ENCODE measurements around the gene REM2.

GRCh38 chr14:22887260-22887989 is 4.4 kb downstream of the REM2 start:
- TF ChIP-seq MAZ (IDR thresholded peaks at IDR 0.05; ENCODE audit: borderline replicate concordance, low read depth, low read length) (no peak), SMC3 (IDR thresholded peaks at IDR 0.05; ENCODE audit: low read depth, low read length) (no peak), CTCF (conservative IDR thresholded peaks at IDR 0.05; ENCODE audit: low read depth, low read length) (no peak), CEBPB (IDR thresholded peaks at IDR 0.05; ENCODE audit: low read depth, low read length) (no peak), POLR2A (IDR thresholded peaks at IDR 0.05; ENCODE audit: low read depth, low read length) (no peak), FOS (IDR thresholded peaks at IDR 0.05; ENCODE audit: low read depth, low read length) (no peak), ELK1 (IDR thresholded peaks at IDR 0.05; ENCODE audit: borderline replicate concordance, low read depth, low read length) (no peak), MAFK (IDR thresholded peaks at IDR 0.05; ENCODE audit: low read depth, low read length) (no peak), CHD1 (IDR thresholded peaks at IDR 0.05; ENCODE audit: low read depth, low read length) (no peak)
